NCI-H748 treated with DMSO at 0.1 percent for 48 hours (cell line): Measurements from ENCODE around the gene CCL2.
"Not testable (repeated sequence)": the region's sequence is repeated elsewhere in the genome, so short reads cannot be mapped to it uniquely, and the experiment has no call there.

Source experiments
- DNase-seq: peaks from one replicate; lab custom pipeline; 2025; lab: John Stamatoyannopoulos, UW

CCL2 gene

DNA sequence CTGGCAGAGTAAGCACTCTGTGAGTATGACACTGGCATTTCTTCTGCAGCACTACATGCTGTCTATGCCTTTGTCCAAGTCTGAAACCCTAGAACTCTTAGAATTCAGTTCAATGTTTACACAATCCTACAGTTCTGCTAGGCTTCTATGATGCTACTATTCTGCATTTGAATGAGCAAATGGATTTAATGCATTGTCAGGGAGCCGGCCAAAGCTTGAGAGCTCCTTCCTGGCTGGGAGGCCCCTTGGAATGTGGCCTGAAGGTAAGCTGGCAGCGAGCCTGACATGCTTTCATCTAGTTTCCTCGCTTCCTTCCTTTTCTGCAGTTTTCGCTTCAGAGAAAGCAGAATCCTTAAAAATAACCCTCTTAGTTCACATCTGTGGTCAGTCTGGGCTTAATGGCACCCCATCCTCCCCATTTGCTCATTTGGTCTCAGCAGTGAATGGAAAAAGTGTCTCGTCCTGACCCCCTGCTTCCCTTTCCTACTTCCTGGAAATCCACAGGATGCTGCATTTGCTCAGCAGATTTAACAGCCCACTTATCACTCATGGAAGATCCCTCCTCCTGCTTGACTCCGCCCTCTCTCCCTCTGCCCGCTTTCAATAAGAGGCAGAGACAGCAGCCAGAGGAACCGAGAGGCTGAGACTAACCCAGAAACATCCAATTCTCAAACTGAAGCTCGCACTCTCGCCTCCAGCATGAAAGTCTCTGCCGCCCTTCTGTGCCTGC, at the start of gene CCL2:
Gene CCL2, plus strand, starts transcription at position 635 of the 730 bp plus-strand sequence. Its CDS starts 65 bp downstream, at position 700.
- DNase-seq = no peak

GRCh38 chr17:34205401-34205800, 49.7 kb upstream of the CCL2 start:
- DNase-seq = no peak

- DNase-seq = no peak
Observed at GRCh38 chr17:34206569-34206968, 48.5 kb upstream of the CCL2 start.

GRCh38 chr17:34207572-34207971, 47.5 kb upstream of the CCL2 start:
- no peak for DNase-seq

DNA sequence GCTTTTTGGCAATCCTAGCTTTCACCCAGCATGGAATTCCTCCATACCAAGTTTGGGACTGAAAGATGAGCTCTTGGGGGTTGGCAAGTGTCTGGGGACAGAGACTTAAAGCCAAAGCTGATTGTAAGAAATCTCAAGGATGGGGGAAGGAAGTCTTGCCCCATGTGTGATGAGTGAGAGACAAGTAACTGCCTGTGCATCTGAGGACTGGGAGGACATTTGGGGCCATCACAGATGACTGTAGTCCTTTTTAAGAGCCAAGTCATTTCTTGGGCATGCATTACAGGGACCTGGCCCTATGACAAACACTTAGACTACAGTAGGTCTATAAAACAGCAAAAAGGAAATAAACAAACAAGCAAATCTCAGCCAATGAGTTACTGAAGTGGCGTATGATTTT, 36.3 kb upstream of the CCL2 start:
- no peak for DNase-seq

- no peak for DNase-seq
Observed at GRCh38 chr17:34219405-34219804, 35.7 kb upstream of the CCL2 start.

DNA sequence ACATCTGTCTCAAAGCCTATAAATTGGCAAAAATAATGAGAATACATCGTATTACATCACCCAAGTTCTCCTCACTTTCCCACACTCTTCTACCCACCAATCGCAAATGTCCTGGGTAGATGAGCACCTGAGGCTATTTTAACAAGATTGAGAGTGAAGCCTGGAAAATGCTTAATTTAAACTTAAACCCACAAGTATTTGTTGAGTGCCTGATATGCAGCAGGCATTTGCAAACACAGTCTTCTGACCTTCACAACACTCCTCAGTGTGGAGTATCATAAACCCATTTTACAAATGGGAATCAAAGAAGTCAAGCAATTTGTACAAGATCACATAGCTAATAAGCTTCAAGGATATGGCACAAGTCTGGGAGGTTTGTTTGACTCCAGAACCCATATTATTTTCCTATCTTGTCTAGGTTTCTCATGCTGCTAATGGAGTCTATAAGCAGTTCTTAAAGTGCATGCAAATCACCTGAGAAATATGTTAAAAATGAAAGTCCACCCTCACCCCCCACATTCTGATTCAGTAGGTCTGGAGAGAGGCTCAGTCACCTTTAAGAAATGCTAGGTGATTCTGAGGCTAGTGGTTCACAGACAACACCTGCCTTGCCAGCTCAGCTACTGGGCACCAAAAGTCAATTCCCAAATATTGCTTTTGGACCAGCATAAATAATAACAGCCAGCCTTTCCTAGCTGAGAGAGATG, 34.9 kb upstream of the CCL2 start:
- no peak for DNase-seq

GRCh38 chr17:34220752-34221395, 34.2 kb upstream of the CCL2 start:
- no peak for DNase-seq

GRCh38 chr17:34221411-34221810, 33.7 kb upstream of the CCL2 start:
- no peak for DNase-seq

DNA sequence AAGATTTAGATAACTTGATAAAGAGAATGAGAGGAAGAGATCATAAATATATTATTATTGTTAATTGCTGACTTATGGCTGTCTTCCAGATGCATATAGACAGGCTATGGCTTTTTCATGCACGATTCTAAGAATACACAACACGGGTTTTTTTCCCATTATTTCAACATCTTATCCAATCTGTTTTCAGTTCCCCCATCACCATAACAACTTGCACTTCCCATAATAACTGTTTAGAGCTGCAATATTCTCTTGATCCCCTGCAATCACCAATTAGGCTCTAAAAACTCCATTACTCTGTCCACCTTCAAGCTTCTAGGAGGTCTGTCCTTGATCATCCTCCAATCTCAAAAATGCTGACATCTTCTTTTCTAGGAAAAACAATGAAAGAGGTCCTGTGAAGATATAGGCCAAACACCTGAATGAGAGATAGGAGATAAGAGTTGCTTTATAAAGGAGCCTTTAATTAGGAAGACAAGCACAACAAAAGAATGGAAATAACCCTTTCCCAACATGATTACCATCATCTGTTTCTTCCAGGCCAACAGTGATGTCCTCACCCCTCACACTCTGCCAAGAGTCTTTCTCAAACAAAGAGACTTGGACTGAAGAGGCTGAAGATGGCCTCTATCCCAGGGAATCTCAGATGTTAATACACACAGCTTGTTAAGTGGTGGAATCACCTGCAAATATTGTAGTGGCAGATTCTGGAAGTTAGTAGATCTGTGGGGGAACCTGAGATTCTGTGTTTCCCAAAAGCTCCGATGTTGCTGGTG, 32.2 kb upstream of the CCL2 start:
- DNase-seq = no peak

GRCh38 chr17:34225046-34225445, 30.0 kb upstream of the CCL2 start:
- no peak for DNase-seq

DNA sequence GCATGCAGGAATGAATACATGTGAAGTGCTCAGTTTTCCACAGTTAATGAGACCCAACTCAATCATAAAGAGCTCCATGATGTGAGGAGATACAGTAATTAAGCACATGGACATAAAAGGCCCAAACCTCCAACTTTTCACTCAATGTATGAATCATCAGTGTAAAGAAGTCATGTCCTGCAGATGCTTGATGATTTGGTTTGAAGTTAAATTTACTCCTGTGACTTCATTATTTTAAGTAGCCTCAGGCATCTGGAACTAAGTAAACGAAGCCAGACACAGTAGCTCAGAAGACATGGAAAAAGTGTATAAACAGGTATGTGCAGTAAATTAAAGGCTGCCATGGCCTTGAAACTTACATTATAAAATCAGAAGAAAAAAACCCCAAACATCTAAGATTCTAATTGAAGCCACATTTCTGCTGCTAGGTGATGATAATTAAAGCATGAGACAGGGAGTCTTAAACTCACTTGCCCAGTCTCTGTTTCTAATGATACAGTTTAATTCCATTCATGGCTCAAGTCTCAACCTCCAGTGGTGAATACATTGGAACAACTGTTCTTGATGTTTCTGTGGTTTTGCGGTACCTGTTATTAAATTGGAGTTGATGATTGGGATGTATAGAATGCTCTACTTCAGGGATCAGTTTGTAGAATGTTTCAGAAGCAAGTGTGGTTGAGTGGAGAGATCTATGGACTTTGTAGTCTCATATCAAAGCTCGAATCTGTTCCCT, 28.9 kb upstream of the CCL2 start:
- DNase-seq = no peak

- DNase-seq = no peak
Observed at GRCh38 chr17:34226744-34227034, 28.4 kb upstream of the CCL2 start.

GRCh38 chr17:34227293-34227692, 27.8 kb upstream of the CCL2 start:
- DNase-seq = not testable (repeated sequence)

GRCh38 chr17:34227707-34228106, 27.4 kb upstream of the CCL2 start:
- no peak for DNase-seq

- DNase-seq = no peak
Observed at GRCh38 chr17:34228781-34229180, 26.3 kb upstream of the CCL2 start.

- DNase-seq = no peak
Observed at GRCh38 chr17:34230342-34230741, 24.7 kb upstream of the CCL2 start.

DNA sequence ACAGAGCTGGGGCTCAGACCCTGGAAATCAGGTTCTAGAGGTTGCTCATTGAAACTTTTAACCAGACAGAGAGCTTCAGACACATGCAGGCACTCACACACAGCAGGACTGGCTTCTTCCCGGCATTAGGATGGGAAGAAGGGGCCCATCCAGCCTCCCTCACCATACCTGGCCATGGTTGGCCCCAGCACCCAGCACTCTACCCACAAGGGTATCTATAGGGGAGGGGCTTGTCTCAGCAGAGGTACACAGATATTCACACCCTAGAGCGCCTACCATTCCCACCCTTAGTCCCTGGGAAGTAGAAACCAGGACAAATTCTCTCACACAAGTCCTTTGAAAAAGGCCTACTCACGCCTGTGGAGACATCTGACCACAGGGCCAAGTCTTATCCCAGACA, 20.5 kb upstream of the CCL2 start:
- no peak for DNase-seq

DNA sequence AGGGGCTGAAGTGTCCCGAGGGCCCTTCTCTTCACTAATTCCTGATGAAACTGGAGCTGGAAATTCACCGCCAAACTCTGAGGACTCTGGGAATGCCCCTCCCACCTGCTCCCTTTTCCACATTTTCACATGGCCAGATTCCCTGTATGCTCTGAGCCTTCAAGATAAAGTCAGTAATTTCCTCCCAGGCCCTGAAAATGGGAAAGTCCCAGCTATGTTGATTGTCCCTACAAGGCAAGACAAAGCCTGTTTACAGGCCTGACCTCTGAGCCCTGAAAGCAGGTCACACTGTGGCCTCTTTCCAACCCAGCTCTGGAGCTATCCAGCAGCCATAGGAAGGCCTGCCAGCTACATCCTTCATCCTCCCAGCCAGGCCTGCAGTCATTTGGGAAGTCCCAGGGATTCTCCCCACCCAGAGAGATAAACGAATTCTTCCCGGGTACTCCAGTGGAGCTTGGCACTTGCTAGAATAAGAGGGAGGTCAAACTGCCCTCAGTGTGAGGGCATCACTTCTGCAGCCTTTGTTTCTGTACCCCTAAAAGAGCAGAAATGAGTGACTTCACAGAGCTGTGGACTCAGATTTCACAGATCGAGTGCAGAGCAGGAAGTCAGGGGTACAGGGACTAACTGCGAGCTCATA, 19.6 kb upstream of the CCL2 start:
- DNase-seq = no peak

DNA sequence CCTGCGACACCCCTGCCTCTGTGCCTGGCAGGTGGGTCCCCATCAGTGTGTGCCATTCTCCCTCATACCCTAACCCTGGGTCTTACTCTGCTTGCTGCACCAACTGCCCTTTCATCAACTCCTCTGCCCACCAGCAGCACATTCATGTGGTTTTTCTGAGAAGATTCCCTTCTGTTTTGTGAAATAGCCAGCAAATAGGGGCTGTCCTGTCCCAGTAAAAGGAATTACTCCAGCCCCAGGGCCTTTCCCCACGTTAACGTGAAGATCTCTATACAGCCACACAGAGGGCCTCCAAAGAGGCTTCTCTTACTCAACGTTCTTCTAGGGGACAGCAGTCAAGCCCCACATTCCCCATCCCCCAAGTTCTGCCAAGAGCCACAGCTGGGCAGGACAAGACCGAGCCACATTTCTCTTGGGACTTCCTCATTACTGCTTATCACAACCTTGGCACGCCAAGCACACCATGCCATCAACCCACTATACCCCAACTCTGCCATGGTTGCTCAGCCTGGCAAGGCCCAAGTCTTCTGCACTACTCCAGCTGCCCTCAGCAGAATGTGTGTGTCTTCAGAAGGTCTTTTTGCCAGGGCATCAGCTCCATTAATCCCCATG, 18.7 kb upstream of the CCL2 start:
- no peak for DNase-seq

GRCh38 chr17:34237458-34237857, 17.6 kb upstream of the CCL2 start:
- no peak for DNase-seq
